ENCODE measurements around the gene UGT1A6.
A peak's percentile ranks its signal among the peaks of the same experiment; 100 is the strongest.

Gene UGT1A6

GRCh38 chr2:233811732-233812131, 119.0 kb downstream of the UGT1A6 start:
- no peak for DNase-seq (ENCODE audit: low read depth in 2 of 2)
- H3K4me3 ChIP-seq (replicated peaks in 1 of 2; ENCODE audit: low read depth in 2 of 2, low read length in 2 of 2): no peak overlapping the region
- TF ChIP-seq CTCF (IDR thresholded peaks at IDR 0.05; ENCODE audit: low read depth, low read length): no peak

GRCh38 chr2:233813236-233814055, 120.8 kb downstream of the UGT1A6 start:
- H3K4me3 ChIP-seq (replicated peaks in 1 of 2; ENCODE audit: low read depth in 2 of 2, low read length in 2 of 2): no peak overlapping the region
- DNase-seq (ENCODE audit: low read depth in 2 of 2): no peak
- TF ChIP-seq CTCF (IDR thresholded peaks at IDR 0.05; ENCODE audit: low read depth, low read length): no peak

- peak in 1 of 2 donors; percentile 30 for DNase-seq (ENCODE audit: low read depth in 2 of 2)
- no peak overlapping the region for H3K4me3 ChIP-seq (replicated peaks in 1 of 2; ENCODE audit: low read depth in 2 of 2, low read length in 2 of 2)
- no peak for TF ChIP-seq CTCF (IDR thresholded peaks at IDR 0.05; ENCODE audit: low read depth, low read length)
Measured at GRCh38 chr2:233814056-233814835, 121.6 kb downstream of the UGT1A6 start.

- no peak for DNase-seq (ENCODE audit: low read depth in 2 of 2)
- no peak for TF ChIP-seq CTCF (IDR thresholded peaks at IDR 0.05; ENCODE audit: low read depth, low read length)
- H3K4me3 ChIP-seq (replicated peaks in 1 of 2; ENCODE audit: low read depth in 2 of 2, low read length in 2 of 2): no peak overlapping the region
Measured at GRCh38 chr2:233815861-233816260, 123.2 kb downstream of the UGT1A6 start.

GRCh38 chr2:233816334-233816733, 123.6 kb downstream of the UGT1A6 start:
- DNase-seq (ENCODE audit: low read depth in 2 of 2): no peak

GRCh38 chr2:233816771-233817170, 124.1 kb downstream of the UGT1A6 start:
- DNase-seq (ENCODE audit: low read depth in 2 of 2): no peak
- TF ChIP-seq CTCF (IDR thresholded peaks at IDR 0.05; ENCODE audit: low read depth, low read length): no peak
- H3K4me3 ChIP-seq (replicated peaks in 1 of 2; ENCODE audit: low read depth in 2 of 2, low read length in 2 of 2): no peak overlapping the region

More at GRCh38 chr2:233816334-233816733, 123.6 kb downstream of the UGT1A6 start:
- no peak for TF ChIP-seq CTCF (IDR thresholded peaks at IDR 0.05; ENCODE audit: low read depth, low read length)
- no peak overlapping the region for H3K4me3 ChIP-seq (replicated peaks in 1 of 2; ENCODE audit: low read depth in 2 of 2, low read length in 2 of 2)

Data from cardiac fibroblast (primary cell).